ENCODE results near the gene IMP4. TPM values are rescaled to one million over a fixed set of nuclear protein-coding genes. Genes with fewer than 3 reads are reported as not detected.

IMP4 gene
- total RNA-seq, 1 experiment from 2014 or later, result 120 TPM

DNA sequence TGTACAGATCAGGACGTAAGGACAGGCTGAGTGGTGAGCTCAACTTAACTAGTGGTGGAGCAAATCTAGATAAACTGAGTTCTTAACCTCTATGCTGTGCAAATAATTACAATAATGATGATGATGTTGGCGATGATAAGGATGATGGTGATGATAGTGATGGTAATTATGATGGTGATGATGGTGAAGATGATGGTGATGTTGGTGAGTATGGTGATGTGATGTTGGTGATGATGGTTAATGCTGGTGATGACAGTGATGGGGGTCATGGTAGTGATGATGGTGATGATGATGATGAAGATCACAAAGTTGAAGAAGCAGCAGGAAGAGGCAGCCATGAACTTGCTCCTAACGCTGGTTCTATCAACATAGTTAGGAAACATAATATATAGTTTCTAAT lies 38.0 kb upstream of the IMP4 start:
- Mint-ChIP-seq H3K27ac (ENCODE audit: unreplicated experiment) (no peak overlapping the region), H3K9me3 (ENCODE audit: unreplicated experiment) (no peaks in the 10 kb centered on the region), H3K4me1 (ENCODE audit: low read depth, unreplicated experiment) (no peaks in the 10 kb centered on the region), H3K27me3 (ENCODE audit: insufficient read depth, unreplicated experiment) (peaks cover 23% of the 10 kb centered on the region), H3K36me3 (ENCODE audit: insufficient read depth, unreplicated experiment) (no peaks in the 10 kb centered on the region), H3K4me3 (ENCODE audit: unreplicated experiment) (no peak overlapping the region)
- Histone ChIP-seq H3K36me3 (ENCODE audit: control insufficient read depth, insufficient read depth, low read length) (no peaks in the 10 kb centered on the region), H3K4me1 (no peaks in the 10 kb centered on the region), H3K27me3 (replicated peaks; ENCODE audit: control insufficient read depth, insufficient read depth, low read length) (no peaks in the 10 kb centered on the region; the same call in 1 of the 2 replicates), H3K4me3 (ENCODE audit: low read depth, low read length) (no peak overlapping the region), H3K9me3 (no peaks in the 10 kb centered on the region)
- ChIA-PET CTCF (no interaction called here), POLR2A (no interaction called here)
- no peak for TF ChIP-seq CTCF (IDR thresholded peaks at IDR 0.05; ENCODE audit: insufficient read depth in 1 of 2, low read depth in 1 of 2, low read length in 1 of 2, severe bottlenecking in 1 of 2, unreplicated experiment in 1 of 2)
- DNase-seq, result no peak
- intact Hi-C loops (cut with micrococcal nuclease; ENCODE audit: unreplicated experiment), result no loop called here
- BruUV-seq (replicated peaks), result no TSS peak

GRCh38 chr2:130307850-130308249 lies 34.8 kb upstream of the IMP4 start:
- H3K36me3 ChIP-seq (ENCODE audit: control insufficient read depth, insufficient read depth, low read length), result no peaks in the 10 kb centered on the region
- ChIA-PET CTCF (no interaction called here), POLR2A (no interaction called here)
- H3K9me3 ChIP-seq, result no peaks in the 10 kb centered on the region
- H3K27ac Mint-ChIP-seq (ENCODE audit: unreplicated experiment), result no peak overlapping the region
- intact Hi-C loops (cut with micrococcal nuclease; ENCODE audit: unreplicated experiment), result no loop called here
- peaks cover 19% of the 10 kb centered on the region for H3K27me3 Mint-ChIP-seq (ENCODE audit: insufficient read depth, unreplicated experiment)
- BruUV-seq (replicated peaks), result no TSS peak
- TF ChIP-seq CTCF (IDR thresholded peaks at IDR 0.05; ENCODE audit: insufficient read depth in 1 of 2, low read depth in 1 of 2, low read length in 1 of 2, severe bottlenecking in 1 of 2, unreplicated experiment in 1 of 2), result no peak
- H3K27me3 ChIP-seq (replicated peaks; ENCODE audit: control insufficient read depth, insufficient read depth, low read length), result no peaks in the 10 kb centered on the region; the same call in 1 of the 2 replicates
- H3K9me3 Mint-ChIP-seq (ENCODE audit: unreplicated experiment), result no peaks in the 10 kb centered on the region
- H3K4me1 Mint-ChIP-seq (ENCODE audit: low read depth, unreplicated experiment), result no peaks in the 10 kb centered on the region
- H3K4me3 Mint-ChIP-seq (ENCODE audit: unreplicated experiment), result no peak overlapping the region
- no peaks in the 10 kb centered on the region for H3K36me3 Mint-ChIP-seq (ENCODE audit: insufficient read depth, unreplicated experiment)
- DNase-seq, result no peak
- H3K4me3 ChIP-seq (ENCODE audit: low read depth, low read length), result no peak overlapping the region
- no peaks in the 10 kb centered on the region for H3K4me1 ChIP-seq

DNA sequence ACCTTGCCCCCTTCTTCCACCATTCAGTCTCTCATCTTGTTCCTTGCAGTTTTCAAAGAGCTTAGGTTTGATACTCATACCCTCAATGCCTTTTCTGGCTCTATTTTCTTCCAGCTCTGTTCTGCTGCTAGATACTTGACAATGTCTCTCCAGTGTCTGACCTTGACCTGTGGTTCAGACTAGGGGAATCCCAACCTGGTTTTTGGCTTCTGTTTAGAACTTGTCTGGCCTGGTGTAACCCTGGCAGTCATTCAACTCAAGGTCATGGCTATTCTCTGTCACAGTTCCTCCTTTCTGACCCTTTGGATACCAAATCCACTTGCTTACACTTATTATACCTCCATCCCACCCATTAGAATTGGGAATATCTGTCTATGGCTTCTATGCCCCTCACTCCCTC lies 31.8 kb upstream of the IMP4 start:
- Histone ChIP-seq H3K4me3 (ENCODE audit: low read depth, low read length) (no peak overlapping the region), H3K9me3 (no peaks in the 10 kb centered on the region), H3K4me1 (no peaks in the 10 kb centered on the region), H3K36me3 (ENCODE audit: control insufficient read depth, insufficient read depth, low read length) (no peaks in the 10 kb centered on the region), H3K27me3 (replicated peaks; ENCODE audit: control insufficient read depth, insufficient read depth, low read length) (no peaks in the 10 kb centered on the region; the same call in 1 of the 2 replicates)
- no peaks in the 10 kb centered on the region for H3K36me3 Mint-ChIP-seq (ENCODE audit: insufficient read depth, unreplicated experiment)
- BruUV-seq (replicated peaks), result no TSS peak
- POLR2A ChIA-PET, result no interaction called here
- no peak overlapping the region for H3K4me3 Mint-ChIP-seq (ENCODE audit: unreplicated experiment)
- TF ChIP-seq CTCF (IDR thresholded peaks at IDR 0.05; ENCODE audit: insufficient read depth in 1 of 2, low read depth in 1 of 2, low read length in 1 of 2, severe bottlenecking in 1 of 2, unreplicated experiment in 1 of 2), result no peak
- CTCF ChIA-PET, result no interaction called here
- intact Hi-C loops (cut with micrococcal nuclease; ENCODE audit: unreplicated experiment), result no loop called here
- DNase-seq, result no peak
- no peaks in the 10 kb centered on the region for H3K9me3 Mint-ChIP-seq (ENCODE audit: unreplicated experiment)
- no peaks in the 10 kb centered on the region for H3K4me1 Mint-ChIP-seq (ENCODE audit: low read depth, unreplicated experiment)
- H3K27ac Mint-ChIP-seq (ENCODE audit: unreplicated experiment), result no peak overlapping the region
- H3K27me3 Mint-ChIP-seq (ENCODE audit: insufficient read depth, unreplicated experiment), result peaks cover 13% of the 10 kb centered on the region
